Activated naive CD4-positive, alpha-beta T cell treated with anti-CD3 and anti-CD28 coated beads, Interleukin-2, amount 50 U/mL, for 16 hours (primary cell): ENCODE results near the gene ST3GAL4.
"Not testable (repeated sequence)": the region's sequence is repeated elsewhere in the genome, so short reads cannot be mapped to it uniquely, and the experiment has no call there.

Source experiments
- DNase-seq: peaks from one replicate; pipeline ENCODE4 v3.0.0-alpha.2; 2020

ST3GAL4 gene

GRCh38 chr11:126331286-126331685 is 24.2 kb upstream of the ST3GAL4 start:
- no peak for DNase-seq

DNA sequence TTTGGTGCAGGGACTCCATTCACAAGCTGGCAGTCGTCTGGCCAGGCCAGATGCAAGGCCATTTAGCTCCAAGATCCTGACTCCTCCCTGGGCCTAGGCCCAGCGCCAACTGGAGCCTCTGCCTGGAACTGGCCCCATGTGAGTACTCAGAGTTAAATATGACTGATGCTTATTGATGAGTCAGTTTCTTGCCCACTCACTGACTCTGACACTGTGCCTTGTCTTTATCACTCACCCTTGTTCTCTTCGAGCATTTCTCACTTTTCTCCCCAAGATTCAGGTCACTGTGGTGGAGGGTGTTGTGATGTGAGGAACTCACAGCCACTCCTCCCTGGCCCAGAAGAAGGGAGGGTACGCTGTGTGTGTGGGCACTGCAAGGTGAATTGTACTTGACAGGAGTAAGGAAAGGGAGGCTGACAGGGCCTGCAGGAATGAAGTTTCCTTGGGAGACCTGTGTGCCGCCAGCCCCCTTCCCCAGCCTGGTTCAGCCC is 23.2 kb upstream of the ST3GAL4 start:
- DNase-seq, result no peak

DNA sequence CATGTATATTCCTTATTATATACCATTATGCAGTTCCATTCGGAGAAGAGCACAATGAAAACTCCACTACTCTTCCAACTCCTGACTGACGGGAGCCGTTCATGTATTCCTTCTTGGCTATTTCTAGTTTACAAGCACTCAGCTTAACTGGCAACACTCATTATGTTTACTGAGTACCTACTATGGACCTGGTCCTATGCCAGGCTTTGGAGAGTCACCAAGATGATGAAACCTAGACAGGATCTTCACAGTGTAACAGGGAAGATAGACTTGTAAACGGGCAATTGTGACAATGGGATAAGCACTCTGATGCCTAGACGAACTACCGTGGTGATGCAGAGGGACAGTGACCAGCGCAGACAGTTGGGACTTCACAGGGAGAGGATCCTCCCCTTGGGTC is 22.3 kb upstream of the ST3GAL4 start:
- no peak for DNase-seq

DNA sequence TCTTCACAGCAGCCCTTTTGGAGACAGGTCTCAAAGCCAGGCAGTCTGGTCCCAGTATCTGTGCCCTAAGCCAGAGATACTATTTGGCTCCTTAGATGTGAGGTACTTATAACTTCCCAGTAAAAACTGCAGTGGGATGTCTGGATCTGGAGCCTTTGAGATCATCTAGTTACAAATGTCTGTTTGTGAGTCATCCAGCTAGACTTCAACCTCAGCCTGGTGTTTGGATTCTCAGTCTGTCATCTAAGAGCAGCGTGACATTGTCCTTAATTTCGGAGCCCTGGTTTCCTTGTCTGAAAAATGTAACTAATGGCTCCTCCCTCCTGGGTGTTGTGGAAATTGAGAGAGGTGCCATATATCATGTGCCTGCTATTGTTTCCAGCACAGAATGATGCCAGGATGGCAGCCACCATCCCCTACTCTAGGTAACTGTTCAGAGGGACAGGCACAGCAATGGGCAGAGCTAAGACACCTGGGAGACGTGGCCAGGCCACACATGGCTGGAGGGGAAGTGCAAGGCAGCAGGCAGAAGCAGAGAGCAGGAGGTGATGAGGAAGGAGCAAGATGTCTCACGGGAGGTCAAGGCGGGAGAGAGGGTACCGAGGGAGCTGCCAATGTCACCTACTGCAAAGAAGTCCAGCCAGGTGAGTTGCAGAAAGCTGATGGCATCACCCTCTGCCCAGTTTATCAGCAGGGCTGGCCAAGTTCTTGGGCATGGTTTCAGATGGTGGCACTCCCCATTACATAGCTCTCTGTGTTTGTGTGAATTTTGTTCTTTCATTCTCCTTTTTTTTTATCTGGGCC is 20.6 kb upstream of the ST3GAL4 start:
- DNase-seq, result no peak

GRCh38 chr11:126335463-126335760 is 20.1 kb upstream of the ST3GAL4 start:
- no peak for DNase-seq

GRCh38 chr11:126336138-126336541 is 19.3 kb upstream of the ST3GAL4 start:
- no peak for DNase-seq

GRCh38 chr11:126336671-126337101 is 18.8 kb upstream of the ST3GAL4 start:
- DNase-seq, result no peak

DNA sequence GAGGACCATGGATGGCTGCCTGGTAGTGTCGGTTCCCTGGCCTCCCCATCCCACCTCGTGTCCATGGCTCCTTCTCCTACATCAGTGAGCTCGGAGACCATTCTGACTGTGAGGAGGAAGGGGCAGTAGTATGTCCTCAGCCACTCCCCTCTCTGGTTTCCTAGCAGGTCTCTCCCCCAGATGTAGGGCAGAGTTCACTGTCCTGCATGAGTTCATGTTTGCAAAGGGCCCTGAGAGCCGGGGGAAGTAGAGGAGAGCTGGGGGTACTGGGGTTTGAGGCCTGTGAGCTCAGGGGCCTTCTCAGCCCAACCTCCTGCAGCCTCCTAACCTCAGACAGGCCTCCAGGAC is 18.4 kb upstream of the ST3GAL4 start:
- no peak for DNase-seq

- DNase-seq, result no peak
Measured at GRCh38 chr11:126337474-126338241, 17.8 kb upstream of the ST3GAL4 start.

DNA sequence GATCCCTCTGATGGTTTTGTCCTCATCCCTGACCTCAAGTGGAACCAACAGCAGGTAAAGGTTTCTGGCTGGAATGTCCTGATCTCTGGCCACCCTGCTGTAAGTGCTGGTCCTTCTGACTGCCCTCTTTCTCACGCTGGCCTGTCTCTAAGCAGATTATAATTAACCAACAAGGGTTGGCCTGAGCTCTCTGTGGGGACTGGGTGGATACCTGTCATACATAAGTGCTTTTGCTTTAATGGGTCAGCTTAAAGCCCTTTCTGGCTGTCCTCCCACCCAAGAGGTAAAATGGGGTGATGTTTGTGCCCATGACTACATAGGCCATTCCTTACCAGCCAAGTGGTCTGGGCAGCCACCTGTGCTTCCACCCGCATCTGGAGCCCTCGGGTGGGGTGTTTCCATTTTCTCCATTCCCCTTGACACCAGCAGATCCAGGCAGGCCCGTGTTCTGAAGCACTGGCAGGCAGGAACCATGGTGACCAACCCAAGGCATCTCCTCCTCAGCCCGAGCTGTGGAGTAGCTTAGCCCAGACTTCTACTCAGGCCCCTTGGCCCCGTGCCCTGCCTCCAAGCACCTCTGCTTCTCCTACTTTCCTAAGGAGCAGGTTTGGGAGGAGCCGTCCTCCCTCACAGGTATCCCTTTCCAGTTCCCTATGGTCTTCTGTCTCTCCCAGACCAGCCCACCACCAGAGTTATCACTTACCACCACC is 17.0 kb upstream of the ST3GAL4 start:
- DNase-seq, result no peak

DNA sequence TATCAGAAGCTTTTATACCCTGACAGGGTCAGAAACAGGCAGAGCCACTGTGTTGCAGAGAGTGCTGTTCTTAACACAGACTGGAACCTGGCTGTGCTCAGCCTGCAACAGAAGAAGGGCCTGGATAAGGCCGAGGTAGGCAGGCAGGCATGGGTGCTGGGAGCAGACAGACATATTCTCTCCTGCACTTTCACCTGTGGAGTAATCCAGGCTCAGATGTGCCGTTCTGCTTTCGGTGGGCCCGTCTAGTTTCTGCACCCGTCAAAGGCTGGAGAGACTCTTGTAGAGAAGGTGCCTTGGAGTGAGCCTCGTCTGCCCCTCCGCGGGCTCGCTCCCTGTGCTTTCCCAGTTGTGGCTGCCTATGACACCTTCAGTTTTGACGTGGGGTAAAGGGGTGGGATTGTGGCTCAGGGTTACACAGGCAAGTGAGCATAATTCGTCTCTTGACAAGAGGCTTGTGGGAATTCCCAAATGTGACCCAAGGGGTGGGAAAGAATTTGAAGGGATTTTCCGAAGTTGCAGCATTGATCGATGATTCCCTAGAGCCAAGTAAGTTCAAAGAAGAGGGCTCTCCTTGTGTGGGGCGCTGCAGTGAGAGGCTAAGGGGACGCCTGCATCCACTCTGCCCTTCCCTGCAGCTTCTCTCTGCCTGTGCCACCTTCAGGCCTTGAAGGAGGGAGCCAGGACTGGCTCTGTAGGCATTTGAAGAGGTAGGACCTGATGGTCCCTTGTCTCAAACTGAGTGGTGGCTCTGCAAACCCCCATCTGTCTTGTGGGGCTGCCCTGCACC is 16.2 kb upstream of the ST3GAL4 start:
- no peak for DNase-seq

DNA sequence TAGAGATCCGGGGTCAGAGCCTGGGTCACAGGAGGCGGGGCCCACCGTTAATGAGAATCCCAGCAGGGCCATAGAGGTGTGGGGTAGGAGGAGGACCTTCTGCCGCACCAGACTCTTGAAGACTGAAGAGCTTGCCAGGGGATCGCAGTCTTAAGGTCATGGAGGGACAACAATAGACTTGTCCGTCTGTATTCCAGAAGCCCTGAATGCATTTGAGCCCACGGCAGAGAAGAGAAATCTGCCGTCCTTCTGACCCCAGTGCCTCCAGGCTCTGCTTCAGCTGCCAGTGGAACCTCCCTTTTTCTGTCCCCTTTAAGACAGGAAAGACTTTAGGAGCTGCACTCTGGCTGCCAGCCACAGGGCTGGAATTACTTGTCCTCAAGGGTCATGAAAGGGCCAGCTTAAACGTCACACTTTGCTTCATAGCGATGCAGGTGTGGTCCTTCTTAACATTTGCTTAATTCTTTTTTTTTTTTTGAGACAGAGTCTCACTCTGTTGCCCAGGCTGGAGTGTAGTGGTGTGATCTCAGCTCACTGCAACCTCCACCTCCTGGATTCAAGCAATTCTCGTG is 15.5 kb upstream of the ST3GAL4 start:
- no peak for DNase-seq

GRCh38 chr11:126340960-126341606 is 14.4 kb upstream of the ST3GAL4 start:
- DNase-seq, result no peak

DNA sequence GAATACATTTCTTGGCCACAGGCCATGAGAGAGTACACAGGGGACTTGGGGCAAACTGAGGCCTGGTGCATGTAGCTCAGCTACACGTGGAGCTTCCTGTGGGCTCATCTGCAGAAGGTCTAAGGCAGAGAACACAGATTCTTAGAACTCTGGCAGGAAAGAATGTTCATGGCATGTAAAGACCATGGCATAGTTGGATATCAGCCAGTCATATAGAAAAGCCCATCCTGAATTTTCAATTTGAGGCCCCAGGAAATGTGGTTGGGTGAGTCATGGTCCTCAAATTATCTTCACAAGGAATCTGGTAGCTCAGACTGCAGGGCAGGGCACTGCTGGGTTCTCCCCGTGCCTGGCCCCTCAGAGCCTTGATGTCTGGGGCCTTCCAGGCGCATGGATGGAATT is 13.7 kb upstream of the ST3GAL4 start:
- DNase-seq, result no peak

GRCh38 chr11:126343051-126343450 is 12.4 kb upstream of the ST3GAL4 start:
- DNase-seq, result no peak

DNA sequence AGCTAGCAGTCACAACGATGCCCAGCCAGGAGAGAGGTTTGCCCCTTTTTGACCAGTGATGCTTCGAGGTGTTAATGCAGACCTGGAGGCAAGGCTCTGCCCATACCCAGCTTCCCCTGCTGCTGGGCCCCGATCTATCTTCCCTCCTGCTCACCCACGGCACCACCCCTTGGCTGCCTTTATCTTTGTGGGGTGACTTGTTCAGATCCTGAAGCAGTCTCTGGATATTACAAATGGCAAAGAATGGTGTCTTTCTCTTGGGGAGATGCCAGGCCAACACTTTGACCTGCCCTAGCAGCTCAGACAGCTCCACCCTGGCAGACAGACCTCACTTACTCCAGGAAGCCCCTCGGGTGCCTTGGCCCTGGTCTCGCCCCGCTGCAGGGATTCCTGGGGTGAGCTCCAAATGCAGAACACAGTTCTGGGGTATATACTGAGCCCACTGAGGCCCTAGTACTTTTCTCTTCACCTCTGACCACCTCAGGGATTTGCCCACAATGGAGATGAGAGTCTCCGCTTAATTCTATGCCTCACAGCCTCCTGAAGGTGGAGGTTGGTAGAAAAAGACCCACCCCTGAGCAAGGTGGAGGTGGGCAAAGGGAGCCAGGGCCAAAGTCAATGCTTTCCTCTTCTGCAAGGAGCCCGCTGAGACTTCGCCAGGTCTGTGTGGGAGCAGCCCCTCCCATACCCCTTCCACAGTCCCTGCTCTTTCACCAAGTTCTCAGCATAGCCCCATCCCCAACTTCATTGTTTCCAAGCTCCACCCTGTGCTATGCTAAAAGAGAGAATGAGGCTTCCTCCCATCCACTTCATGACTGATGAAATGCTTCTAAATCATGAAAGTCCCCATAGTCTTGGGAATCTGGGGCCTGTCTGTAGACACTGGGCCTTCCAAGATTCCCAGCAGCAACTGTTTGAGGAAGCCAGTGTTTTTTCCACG is 11.1 kb upstream of the ST3GAL4 start:
- no peak for DNase-seq

DNA sequence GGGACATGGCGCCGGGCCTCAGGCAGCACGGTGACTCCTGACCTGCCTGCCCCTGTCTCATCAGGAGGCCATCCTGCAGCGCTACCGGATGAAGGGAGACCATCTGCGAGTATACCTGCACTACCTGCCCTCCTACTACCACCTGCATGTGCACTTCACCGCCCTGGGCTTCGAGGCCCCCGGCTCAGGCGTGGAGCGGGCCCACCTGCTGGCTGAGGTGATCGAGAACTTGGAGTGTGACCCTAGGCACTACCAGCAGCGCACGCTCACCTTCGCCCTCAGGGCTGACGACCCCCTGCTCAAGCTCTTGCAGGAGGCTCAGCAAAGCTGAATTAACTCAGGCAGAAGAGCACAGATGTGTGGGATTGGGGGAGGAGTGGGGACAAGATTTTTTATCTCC is 10.2 kb upstream of the ST3GAL4 start:
- no peak for DNase-seq

GRCh38 chr11:126345759-126346585 is 9.5 kb upstream of the ST3GAL4 start:
- no peak for DNase-seq

DNA sequence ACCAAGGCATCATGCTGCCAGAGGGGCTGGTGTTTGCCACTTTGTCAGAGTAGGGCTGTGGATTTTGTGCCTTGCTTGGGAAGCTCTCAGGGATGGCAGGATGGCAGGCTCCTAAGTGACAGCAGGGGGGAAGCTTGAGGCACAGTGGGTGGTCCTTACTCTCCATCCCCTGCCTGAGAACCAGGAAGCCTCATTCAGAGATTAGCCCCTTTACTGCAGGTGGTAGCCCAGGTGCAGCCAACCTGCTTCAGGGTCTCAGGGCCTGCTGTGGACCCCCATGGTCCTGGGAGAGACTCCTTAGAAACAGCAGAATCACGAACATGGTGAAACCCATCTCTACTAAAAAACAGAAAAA is 8.9 kb upstream of the ST3GAL4 start:
- no peak for DNase-seq

- DNase-seq, result not testable (repeated sequence)
Measured at GRCh38 chr11:126346946-126347345, 8.5 kb upstream of the ST3GAL4 start.
